NCI-H2227 (cell line): ENCODE results near the gene ICE2.

Experiments used
- DNase-seq: peaks from one replicate; lab custom pipeline; 2025; ENCODE audit not compliant: unreplicated experiment; lab: John Stamatoyannopoulos, UW

ICE2 gene

DNA sequence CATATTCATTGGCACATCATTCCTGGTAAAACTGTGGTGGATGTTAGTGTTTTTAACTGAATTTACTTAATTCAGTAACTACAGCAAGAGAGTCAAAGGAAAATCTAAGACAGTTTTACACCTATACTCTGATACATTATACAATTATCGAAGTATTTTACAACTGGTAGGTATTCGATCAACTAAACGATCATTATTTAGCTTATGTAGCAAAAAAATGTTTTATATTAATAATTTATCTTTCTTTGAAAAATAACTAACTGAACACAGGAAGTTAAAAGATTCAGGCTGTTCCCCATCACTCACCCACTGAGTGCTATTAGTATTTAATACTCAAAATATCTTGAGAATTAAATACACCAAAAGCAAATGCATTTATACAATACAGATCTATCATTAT, 21.0 kb downstream of the ICE2 start:
- no peak for DNase-seq

DNA sequence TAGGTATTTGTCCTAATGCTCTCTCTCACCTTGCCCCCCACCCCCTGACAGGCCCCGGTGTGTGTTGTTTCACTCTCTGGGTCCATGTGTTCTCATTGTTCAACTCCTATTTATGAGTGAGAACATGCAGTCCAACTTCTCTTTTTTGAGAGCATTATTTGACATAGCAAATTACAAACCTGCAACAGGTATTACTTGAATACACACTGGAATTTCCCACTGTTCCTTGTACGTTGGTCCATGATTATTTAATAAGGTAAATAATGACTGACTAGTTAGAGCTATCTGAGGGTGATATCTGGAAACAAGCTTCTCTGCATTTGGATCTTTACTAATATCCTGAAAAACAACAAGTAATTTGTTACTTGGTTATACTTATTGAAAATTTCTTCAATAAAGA, 24.1 kb downstream of the ICE2 start:
- no peak for DNase-seq

DNA sequence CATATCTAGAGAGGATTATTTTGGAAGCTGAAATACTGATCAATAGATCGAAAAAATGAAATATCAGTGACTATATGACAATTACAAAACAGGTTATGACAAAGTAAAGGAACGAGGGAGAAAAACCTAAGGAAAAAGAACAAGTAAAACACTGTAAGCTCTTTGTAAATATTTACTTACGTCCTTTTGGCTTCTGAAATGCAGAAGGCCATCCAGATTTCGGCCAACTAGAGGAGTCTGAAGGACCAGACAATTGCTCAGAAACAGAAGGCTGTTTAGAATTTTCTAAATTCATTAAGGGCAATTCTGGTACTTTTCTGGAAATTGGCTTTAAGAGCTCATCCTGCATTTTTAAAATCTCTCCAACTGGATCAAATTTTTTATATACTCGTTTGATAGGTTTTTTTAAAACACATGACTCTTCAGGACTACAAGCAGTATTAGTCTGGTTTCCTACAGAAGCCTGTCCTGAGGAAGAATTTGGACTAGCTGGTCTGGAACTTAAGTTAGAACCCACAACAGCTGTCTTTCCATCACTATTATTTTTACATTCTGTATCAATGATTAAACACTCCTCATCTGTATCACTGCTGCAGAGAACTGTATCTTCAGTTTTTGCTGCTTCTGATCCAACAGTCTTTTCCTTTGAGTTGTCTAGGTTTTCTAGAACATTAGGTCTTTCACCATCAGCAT, 30.1 kb downstream of the ICE2 start:
- no peak for DNase-seq

- no peak for DNase-seq
These were observed 34.5 kb downstream of the ICE2 start for GRCh38 chr15:60444289-60444912.

DNA sequence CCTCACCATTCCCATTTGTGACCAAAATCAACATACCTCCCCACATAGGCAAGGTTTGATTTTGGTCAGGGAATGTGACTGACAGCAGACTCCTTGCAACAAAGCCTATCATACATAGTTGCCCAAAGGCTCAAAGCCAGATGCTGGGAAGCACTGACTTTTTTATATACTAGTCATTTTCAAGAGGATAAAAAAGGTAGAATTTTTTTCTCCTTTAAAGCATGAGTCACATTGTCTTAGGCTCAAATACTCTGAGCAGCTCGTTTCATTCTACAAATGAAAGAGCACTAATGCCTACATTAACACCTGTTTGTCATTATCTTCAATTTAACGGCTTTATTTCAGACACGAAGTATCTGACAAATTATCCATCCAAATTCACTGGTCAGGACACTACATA, 36.2 kb downstream of the ICE2 start:
- no peak for DNase-seq

DNA sequence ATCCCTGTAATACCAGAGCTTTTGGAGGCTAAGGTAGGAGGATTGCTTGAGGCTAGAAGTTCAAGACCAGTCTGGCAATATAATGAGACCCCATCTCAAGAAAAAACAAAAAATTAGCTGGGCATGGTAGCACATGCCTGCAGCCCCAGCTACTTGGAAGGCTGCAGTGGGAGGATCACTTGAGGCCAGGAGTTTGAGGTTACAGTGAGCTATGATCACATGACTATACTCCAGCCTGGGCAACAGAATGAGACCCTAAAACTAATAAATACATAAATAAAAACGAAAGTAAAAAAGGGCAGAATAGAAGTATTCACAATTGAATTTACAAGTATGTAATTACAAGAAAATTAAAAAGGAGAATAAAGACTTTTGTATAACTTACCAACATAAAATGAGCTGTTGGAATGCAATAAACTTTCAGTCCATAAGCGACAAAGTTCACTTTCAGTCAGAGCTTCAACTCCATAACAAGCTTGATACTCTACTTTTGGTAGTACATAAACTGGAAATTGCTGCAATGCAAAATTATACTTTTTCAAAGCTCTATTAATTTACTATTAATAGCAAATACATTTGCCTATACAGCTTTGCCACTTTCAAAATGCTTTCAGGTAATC, 36.8 kb downstream of the ICE2 start:
- DNase-seq, result no peak

DNA sequence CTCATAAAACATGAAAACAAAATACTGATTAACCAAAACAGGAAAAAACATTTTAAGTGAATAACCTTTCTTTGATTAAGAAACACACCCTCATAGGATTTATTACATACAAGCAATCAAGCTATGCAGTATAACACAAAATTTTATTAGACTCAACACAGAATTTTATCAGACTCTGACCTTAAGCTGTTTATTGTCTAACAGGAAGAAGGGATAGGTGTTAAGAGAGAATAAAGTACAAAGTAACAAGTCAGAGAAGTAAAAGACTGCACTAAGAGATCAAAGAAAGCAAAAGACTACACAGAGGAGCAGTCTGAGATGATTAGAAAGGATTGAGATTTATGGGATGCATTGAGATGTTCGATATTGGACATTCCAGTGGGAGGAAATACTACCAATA, 37.6 kb downstream of the ICE2 start:
- DNase-seq, result no peak

DNA sequence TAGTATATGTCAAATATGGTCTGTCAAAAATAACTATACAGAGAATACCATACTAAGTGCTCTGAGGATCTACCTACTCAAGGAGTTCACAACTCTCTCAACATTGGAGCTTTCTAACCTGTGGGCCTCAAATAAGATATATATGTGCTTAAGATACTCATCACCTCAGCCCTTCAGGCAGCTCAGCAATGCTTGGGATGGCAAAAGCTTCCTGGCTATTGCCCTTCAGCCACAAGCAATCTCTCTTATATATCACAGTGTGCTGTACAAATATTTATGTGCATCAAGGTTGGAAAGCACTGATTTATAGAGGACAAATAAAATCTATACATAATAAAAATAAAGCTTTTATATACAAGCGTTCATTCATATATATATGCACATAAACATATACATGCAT, 40.3 kb downstream of the ICE2 start:
- no peak for DNase-seq

GRCh38 chr15:60428935-60429334, 50.0 kb downstream of the ICE2 start:
- DNase-seq, result no peak

- no peak for DNase-seq
These were observed 52.0 kb downstream of the ICE2 start for GRCh38 chr15:60426870-60427508.

- DNase-seq, result no peak
These were observed 53.5 kb downstream of the ICE2 start for GRCh38 chr15:60425461-60425860.

GRCh38 chr15:60424006-60424405, 54.9 kb downstream of the ICE2 start:
- DNase-seq, result no peak

GRCh38 chr15:60423537-60423936, 55.4 kb downstream of the ICE2 start:
- peak; percentile 64 for DNase-seq

DNA sequence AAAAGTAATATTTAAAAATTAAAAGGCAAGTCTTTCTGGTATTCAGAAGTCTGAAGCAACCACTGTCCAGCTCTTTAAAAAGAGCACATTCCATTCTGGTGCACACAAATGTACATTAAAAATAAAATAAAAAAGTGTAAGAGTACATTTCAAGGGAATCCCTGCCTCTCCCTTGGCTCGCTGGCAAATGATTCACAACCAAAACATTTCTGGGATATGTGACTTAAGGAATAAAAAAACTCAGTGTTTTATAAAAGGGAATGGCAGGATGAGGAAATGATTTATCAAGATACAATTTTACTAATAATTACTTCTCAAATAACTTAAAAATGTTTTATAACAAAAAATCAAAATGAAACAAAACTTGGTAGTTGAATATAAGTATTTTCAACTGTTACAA, 57.4 kb downstream of the ICE2 start:
- no peak for DNase-seq

DNA sequence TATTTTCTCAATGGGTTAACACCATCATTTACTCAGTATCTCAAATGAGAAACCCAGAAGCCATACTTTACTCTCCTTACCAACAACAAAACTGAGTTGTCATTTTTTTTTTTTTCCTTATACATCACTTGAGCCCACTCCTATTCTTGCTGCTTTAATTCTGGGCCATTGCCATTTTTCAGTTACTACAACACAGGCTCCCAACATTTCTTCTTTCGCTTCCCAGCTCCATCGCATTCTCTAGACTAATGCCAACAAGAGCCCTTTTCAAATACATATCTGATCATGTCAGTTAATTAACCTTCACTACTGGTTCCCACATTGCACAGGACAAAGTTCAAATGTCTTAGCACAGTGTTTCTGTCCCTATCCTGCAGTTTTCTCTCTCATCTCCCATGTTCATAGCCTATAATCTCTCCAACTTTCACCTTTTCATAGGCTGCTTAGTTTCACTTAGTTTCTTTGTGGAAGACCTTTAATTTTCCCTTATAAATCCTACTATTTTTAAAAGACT, 58.7 kb downstream of the ICE2 start:
- DNase-seq, result no peak

DNA sequence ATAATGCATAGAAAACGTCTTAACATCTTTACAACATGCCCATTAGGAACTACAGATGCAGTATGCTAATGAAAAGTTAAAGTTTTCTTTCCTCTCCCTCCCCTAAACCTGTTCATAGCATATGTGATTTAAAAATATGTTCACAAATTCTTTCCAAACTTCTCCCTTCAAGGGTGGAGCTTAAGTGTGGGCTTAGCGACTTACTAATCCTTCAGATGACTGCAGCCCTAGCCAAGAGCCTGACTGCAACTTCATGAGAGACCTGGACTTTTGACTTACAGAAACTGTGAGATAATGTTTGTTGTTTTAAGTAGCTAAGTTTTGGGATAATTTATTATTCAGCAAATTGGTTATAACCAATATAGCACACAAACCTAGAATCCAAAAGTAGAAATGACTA, 59.2 kb downstream of the ICE2 start:
- no peak for DNase-seq

DNA sequence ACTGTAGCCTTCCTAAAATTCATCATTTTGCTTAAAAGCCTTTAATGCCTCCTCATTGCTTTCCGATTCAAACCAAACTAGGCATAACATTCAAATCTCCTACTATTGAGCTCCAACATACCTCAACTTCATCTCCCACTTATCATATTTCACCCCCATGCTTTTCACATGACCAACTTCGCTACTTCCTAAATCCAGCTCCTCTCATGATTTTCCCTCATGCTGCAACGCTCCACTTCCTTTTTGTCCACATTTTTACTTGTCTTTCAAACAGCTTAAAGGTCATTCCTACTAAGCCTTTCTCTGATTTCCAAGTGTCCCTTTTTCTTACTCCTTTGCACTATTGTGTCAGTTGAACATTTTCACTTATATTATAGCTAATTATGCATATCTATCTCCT, 60.8 kb downstream of the ICE2 start:
- DNase-seq, result no peak

- DNase-seq, result no peak
These were observed 61.8 kb downstream of the ICE2 start for GRCh38 chr15:60417112-60417511.

GRCh38 chr15:60416484-60416883, 62.5 kb downstream of the ICE2 start:
- DNase-seq, result no peak

DNA sequence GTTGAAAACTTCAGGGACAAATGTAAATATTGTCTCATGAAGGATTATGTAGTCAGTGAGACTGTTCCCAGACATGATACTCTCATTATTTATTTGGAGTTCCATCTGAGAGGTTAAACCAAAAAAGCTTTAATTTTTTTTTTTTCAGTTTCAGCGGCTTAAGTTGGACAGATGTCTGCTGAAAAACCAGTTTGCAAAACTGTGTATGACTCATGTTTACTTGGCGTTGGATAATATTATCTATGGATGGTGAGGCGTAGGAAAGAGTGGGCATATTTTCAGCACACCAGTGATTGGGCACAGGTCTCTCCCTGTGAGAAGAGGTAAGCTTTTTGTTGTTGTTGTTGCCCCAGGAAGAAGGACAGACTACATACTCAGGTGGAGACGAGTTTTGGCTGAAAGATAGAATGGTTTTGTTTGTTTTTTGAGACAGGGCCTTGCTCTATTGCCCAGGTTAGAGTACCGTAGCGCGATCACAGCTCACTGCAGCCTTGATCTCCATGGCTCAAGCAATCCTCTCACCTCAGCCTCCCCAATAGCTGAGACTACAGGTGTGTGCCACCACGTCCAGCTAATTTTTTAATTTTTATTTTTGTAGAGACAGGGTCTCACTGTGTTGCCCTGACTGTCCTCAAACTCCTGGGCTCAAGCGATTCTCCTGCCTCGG, 64.8 kb downstream of the ICE2 start:
- no peak for DNase-seq

- no peak for DNase-seq
These were observed 65.6 kb downstream of the ICE2 start for GRCh38 chr15:60413231-60413824.
